NCI-H2029 treated with DMSO at 0.1 percent for 48 hours (cell line): ENCODE results near the gene CHMP4A.
"Not testable (repeated sequence)": the region's sequence is repeated elsewhere in the genome, so short reads cannot be mapped to it uniquely, and the experiment has no call there.

ENCODE experiments used
- DNase-seq: peaks from one replicate; lab custom pipeline; 2025; lab: John Stamatoyannopoulos, UW

CHMP4A gene

DNA sequence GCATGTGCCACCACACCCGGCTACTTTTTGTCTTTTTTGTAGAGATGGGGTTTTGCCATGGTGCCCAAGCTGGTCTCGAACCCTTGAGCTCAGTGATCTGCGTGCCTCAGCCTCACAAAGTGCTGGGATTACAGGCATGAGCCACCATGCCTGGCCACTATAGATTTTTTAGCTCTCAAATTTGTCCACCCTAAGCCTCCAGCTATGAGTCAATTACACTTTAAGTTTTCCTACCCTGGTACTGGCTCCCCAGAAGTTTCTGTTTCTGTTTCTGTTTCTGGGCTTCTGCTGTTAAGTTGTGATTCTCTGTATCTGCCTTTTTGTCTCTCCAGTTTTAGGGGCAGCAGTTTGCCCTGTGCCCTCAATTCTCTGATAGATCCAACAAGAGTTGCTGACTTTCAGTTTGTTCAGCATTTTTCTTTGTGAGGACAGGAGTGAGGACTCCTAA is 33.5 kb upstream of the CHMP4A start:
- no peak for DNase-seq

DNA sequence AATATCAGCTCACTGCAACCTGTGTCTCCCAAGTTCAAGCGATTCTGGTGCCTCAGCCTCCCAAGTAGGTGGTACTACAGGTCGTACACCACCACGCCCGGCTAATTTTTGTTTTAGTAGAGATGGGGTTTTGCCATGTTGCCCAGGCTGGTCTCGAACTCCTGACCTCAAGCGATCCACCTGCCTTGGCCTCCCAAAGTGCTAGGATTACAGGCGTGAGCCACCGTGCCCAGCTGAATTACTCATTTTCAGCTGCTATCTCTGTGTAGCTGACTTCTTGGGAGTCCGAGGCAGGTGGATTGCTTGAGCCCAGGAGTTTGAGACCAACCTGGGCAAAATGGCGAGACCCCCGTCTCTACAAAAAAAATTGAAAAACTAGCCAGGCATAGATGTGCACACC is 32.1 kb upstream of the CHMP4A start:
- DNase-seq, result not testable (repeated sequence)

DNA sequence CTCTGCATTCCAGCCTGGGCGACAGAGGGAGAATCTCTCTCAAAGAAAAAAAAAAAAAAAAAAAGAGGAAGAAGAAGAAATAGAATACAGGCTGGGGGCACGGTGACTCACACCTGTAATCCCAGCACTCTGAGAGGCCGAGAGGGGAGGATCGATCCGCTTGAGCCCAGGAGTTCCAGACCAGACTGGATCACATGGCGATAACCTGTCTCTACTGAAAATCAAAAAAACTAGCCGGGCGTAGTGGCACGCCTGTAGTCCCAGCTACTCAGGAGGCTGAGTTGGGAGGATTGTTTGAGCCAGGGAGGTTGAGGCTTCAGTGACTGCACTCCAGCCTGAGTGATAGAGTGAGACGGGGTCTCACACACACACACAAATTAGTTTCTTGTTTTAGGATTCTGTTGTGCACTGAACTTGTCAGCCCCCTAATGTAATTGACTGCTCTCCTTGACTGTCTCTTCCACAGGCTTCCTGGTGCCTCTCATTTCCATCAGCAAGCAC is 30.1 kb upstream of the CHMP4A start:
- peak; percentile 30 for DNase-seq

DNA sequence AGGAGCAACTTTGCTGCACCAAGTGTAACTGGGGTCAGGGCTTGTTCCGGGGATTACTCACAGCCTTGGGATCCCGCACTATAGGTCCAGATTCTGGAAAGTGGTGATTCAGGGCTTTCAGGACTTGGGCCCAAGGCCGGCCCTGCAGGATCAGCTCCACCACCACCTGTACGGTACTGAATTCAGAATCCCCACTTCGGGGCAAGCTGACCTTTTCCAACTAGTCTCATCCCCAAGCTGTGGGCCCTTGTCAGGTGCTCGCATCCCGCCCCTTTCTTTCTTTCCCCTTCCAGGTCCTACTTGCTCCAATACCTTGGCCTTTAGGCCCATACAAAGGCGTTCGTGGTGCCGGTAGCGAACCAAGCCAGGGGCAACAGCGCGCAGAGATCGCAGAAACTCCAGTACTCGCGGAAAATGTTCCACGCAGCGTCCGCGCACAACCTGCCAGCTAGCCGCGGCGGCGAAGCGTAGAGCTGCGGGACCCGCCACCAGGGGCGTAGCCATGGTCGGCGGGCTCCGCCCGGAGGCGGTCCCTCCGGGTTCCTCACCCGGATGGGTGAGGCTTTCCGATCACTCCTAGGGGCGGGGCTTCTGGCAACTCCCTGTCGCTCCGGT is 28.6 kb upstream of the CHMP4A start:
- DNase-seq, result peak; percentile 25

DNA sequence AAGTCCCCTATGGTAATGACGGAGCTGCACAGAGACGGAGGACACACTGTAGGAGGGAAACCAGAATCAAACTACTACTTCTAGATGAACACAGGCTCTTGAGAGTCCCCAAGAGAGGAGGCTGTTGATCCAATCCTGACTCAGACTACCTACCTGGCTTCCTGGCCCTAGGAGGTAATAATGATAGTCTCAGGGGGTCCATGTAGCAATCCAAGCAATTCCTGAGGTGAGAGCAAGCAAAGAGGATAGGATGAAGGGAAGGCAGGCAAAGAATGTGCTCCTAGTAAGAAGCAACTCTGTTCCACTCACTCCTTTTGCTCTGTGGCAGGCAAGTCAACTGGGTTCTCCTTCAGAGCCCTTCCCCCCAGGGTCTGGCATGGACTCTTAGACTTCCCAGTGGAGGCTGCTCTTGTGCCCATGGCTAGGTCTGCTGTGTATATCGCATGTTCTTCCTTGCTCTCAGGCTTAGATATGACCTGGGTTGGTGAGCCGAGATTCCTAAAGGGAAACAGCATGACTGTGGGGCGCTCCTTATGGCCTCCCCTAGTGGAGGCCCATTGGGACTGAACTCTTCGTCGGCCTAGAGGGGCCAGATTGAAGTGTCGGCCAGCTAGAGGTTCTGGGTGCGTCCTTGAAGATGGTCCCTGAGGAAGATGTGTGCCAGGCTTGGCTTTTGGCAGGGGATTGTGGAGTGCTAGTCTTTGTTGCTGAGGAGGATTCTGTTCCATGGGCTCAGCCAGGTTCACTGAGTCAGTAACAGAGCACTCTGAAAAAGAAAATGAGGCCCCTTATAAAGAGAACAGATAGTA is 27.0 kb upstream of the CHMP4A start:
- DNase-seq, result no peak

DNA sequence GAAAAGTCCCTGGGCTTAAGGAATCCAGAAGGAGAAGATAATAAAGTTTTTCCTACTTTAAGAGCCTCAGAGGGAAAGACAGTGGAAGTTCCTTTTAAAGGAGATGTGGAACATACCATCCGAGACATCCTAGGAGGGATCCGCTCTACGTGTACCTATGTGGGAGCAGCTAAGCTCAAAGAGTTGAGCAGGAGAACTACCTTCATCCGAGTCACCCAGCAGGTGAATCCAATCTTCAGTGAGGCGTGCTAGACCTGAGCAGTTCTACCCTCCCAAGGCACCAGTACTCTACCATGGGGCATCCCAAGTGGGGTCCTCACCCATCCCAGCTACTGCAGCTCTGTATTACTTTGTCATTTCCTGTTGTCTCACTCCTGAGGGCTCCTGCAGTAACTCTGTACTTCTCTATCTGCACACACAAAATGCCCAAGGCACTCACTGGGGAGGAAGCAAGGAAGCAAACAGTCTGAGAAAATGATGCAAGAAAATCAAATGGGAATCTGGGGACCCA is 25.3 kb upstream of the CHMP4A start:
- DNase-seq, result no peak

DNA sequence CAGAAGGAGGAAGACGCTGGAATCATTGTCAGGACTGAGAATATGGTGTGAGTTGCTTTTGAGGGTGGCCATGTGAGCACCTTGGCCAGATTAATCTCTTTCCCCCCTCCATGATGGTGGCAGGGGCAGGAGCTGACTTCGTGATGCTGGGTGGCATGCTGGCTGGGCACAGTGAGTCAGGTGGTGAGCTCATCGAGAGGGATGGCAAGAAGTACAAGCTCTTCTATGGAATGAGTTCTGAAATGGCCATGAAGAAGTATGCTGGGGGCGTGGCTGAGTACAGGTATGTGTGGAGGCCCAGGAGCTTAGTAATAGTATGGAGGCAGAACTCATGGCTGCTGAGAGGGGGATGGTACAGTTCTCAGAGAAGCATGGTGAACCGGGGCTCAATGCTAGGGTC is 24.8 kb upstream of the CHMP4A start:
- no peak for DNase-seq

DNA sequence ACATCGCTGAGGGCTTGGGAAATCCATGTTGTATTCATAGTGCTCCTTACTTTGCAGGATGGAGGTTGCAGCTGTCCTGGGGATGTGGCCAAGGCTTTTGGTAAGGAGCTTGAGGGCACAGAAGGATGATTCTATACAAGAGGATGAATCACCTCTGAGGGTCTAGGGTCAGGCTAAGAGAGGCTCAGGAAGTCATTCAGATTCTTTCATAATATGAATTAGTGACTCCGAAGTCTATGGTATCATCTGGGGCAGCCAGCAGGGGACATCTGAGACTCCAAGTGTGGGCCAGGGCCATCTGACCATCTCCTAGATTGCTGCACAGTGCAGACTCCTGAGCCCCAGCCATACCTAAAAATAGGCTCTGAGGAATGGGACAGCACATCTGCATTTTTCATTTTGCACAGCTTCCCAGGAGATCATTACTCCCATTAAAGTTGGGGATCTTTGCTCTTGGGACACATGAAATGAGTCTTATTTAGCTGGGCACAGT is 24.2 kb upstream of the CHMP4A start:
- no peak for DNase-seq

DNA sequence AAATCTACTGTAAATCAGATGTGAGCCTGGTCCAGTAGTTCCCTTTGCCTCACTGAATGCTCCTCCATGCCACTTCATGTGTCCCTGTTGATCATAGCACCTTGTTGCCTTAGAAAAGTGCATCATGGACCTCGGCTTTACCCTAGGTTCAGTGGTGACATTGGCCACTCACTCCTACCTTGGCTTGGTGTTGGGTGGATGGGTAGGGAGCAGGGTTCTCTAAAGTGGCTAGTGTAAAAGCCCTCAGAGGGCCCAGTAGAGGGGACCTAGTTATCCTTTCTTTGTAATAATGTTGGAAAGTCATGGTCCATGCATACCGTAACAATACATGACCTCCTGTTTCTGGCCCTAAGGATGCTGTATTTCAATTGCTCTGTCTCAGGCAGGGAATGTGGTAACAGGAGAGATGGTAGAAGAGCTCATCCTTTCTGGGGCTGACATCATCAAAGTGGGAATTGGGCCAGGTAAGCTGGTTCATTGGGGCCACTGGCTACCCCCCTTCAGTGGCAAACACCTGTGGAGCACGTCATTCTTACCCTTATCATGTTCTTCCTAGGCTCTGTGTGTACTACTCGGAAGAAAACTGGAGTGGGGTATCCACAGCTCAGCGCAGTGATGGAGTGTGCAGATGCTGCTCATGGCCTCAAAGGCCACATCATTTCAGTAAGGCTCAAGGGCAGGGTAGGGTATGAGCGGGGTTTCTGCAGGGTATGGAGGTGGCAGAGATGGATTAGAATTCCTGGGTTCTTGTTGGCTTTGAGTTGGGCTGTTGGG is 23.6 kb upstream of the CHMP4A start:
- no peak for DNase-seq

DNA sequence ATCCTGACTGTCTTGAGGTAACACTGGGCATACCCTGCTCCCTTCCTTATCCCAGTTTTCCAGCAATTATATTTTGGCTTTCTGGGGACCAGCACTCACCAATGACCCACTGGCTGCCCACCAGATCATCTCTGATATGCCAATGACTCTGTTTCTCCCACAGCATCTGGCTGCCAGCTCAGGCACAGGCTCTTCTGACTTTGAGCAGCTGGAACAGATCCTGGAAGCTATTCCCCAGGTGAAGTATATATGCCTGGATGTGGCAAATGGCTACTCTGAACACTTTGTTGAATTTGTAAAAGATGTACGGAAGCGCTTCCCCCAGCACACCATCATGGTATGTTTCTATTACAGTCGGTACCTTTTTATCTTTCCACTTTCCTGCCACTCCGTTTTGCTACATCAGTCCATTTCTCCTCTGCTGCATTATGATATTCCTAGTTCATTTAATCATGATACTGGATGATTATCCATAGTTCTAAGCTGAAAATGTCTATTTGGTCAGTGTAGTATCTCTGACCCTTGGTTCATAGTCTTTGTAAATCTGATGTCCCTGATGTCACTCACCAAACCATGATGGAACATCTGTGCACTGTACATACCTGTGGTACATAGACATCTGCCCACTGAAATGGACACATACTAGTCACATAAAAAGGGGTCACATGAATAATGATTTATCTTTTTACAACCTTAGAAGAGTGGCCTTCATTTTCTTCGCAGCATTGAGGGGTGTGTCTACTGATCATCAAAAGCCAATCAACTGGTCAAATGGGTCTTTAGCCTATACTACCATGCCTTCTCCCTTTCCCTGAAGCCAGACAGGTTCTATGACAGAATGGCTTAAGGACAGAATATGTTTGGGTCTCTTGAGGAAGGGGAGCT is 22.8 kb upstream of the CHMP4A start:
- DNase-seq, result no peak

DNA sequence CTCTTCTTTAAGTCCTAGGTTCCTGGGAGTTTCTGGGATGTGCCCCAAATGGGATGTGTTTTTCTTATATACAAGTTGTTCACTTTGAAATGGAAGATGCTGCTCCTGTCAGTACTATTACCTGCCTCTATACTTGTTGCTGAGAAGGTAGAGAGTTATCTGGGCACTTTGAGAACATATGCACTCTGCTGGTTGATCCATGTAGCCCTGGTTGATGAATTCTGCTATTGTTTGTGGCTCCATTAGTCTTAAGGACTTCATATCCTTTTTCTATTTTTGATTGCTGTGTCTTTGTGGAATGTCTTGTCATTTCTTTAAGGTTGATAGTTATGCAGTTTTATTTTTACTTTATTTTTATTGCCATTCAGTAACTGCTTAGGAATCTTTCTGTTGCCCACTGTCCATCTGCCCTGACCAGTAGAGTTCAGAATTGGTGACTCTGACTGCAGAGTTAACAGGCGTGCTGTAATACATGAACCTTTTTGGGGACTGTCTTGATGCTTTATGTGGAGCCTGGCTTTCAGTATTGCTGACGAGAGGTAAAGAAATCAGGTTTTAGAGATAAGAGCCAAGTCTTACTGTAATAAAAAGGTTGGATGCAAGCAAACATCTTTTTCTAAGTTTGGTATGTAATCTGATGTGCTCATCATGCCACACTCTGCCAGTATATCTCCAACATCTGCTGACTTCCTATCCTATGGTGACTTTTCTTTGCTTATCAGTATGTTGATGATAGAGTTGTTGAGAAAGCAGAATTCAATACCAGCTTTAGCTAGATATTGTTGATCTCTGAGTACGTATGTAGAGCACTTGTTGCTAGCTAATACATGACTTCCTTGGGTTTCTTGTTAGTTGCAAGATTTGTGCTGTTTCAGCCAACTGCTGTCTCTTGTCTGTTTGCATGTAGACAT is 21.1 kb upstream of the CHMP4A start:
- DNase-seq, result no peak

DNA sequence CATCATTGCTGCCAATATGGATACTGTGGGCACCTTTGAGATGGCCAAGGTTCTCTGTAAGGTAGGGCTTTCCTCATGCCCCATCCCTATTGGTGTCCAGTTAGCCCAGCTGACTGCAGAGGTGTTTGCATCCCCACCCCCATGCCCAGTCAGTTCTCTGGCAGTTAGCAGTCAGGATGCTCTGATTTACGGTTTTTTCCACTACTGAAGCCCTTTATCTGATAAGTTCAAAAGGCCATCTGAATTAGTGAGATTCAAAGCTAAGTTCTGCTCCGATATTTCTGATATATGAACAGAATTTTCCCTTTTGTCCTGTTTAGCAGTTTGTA is 20.2 kb upstream of the CHMP4A start:
- no peak for DNase-seq

DNA sequence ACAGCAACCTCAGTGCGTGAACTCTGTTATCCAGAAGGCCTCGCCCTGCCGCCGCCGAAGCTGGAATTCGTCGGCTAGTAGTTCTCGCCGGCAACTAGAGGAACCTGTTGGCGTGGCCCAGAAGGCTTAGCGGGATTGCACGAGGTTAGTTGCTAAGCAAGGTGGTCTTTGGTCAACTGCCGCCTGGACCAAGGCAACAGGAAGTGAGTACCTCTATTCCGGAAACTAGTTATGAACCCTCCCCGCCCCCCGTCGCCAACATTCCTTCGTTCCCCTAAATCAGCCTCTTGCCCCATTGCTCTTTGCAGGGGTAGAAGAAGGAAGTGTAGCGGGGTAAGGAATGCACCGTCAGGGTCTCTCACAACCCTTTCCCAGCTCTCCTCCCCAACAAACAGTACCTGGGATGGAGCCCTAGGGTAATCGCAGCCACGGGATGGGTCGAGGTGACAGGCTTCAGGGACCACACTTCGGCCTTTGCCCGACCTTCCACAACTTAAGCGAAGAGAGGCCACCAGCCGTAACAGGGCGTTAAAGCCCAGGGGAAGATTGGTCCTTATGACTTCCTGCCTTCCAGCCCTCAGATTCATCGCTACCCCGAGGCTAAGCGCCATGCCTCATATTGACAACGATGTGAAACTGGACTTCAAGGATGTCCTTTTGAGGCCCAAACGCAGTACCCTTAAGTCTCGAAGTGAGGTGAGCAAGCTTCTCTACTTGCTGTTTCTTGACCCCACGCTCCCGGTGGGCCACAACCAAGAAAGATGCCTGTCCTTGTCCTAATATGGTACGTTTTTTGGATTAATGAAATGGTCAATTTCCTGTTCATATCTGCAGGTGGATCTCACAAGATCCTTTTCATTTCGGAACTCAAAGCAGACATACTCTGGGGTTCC is 19.6 kb upstream of the CHMP4A start, which contains the start of gene GMPR2:
Gene GMPR2, plus strand, starts transcription at position 285 of the 893 bp plus-strand sequence. Its CDS starts 325 bp downstream, at position 610.
- peak; percentile 46 for DNase-seq

DNA sequence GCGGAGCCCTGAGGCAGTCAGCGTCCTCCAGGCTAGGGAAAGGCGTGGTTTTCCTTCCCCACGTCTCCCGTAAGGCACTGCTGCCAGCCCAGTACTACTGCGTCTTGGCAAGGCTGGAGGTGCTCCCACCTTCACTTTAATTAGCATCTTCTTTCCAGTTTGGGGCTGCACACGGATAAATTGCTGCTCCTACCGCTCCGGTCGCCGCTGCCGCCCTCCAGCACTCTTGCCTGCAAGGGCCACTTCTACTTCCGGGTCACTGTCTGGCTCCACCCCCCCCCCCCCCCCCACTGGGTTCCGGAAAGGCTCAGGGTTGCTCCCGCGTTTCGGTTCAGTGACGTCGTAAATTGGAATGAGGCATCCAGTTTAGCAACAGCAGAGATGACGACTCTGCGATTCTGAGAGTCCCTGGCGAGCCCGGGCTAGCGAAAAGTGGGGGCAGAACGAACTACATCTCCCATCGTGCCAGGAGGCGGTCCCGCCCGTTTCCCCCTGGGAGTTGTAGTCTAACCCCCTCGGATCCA is 18.9 kb upstream of the CHMP4A start, which contains the start of gene NEDD8:
Gene NEDD8, minus strand, starts transcription at position 247 of the 524 bp plus-strand sequence. Its CDS starts 100 bp downstream, at position 147.
- peak; percentile 76 for DNase-seq

DNA sequence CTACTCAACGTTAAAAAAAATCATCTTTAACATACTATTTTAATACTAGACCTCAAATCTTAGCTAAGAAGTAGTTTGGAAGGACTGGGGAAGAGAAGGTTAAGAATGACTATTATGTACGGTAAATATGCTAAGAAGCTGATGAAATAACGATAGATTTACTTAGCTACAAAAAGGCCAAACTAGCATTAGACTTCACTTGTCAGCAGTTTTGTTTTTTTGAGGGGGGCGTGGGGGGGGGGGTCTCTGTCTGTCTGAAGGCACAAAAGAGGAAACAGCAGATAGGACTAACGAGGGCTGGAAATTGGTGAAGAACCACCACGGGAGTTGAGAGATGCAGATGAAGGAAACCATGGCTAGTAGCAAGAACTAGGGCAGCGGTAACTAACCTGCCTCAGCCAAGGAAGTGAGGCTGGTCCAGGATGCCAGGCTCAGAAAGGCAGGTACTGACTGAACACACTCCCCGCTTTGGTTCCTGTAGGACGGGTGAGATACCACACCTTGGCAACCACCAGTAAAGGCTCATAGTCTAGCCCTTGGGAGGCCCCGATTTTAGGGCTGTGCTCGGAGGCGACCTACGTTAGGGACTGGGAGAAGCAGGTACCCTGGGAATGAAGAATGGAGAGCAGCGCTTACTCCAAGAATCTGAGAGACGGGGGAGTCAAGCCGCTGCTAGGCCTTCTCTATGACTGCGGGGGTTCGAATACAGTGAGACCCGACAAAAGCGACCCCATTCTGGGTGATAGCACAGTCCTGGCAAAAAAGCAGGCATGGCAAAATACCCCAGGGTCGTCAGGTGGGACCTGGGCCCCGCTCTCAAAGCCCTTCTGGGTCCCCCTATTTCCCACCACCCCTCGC is 18.2 kb upstream of the CHMP4A start:
- DNase-seq, result no peak

DNA sequence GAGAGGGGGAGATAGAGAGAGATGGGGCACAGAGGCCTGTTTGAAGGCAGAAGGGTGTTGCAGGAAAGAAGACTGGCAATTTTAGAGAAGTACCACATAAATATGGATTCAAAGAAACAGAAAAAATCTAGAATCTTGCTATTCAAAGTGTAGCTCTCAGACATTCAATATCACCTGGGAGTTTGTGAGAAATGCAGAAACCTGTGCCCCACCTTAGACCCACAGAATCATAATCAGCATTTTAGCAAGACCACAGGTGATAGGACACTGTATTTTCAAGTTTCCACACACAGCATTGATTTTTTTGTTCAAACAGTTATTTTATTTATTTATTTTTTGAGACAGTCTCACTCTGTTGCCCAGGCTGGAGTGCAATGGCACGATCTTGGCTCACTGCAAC is 15.6 kb upstream of the CHMP4A start:
- DNase-seq, result no peak

DNA sequence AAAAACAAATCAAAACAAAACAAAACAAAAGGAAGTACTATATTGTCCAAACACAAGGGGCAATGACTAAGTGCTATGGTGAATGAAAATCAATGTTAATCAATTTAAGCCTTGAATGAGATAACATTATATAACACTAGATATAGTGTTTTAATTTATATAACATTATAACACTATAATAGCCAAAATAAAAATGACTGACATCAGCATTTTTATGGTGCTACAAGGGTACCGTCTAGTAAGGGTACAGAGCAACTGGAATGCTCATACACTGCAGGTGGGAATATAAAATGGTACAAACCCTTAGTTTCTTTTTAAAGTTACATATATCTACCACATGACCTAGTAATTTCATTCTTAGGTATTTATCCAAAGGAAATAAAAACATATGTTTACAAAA is 13.2 kb upstream of the CHMP4A start:
- DNase-seq, result no peak

DNA sequence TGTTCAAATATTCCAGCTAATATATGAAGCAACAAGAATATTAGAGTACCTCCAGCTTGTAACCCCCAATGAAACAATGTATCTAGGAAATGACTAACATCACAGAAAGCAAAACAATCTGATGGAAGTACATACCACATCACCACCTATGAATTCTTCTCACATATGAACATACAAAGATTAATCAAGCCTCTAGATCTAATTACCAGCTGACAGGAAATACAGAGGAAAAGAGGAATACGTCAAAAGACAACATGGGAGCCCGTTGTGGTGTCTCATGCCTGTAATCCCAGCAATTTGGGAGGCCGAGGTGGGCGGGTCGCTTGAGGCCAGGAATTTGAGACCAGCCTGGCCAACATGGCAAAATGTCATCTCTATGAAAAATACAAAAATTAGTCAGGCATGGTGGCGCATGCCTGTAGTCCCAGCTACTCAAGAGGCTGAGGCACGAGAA is 11.4 kb upstream of the CHMP4A start:
- no peak for DNase-seq
